Epithelial cell of proximal tubule (primary cell): ENCODE measurements around the gene PRC1. TPM values are rescaled to one million over a fixed set of nuclear protein-coding genes. Genes with fewer than 3 reads are reported as not detected.

Experiments used
- DNase-seq: peaks from one replicate; pipeline ENCODE4 v3.0.0-alpha.2; 2011; ENCODE audit warnings: low read depth
- H3K4me3 ChIP-seq: 2 replicates; pipeline ENCODE4 v1.5.1; 2011; ENCODE audit warnings: low read depth, mild to moderate bottlenecking, low read length
- total RNA-seq: library from RNA; depleted of rRNA; stranded (reverse); fragments of >200 nt; gene quantifications from 2 replicates; pipeline ENCODE4 v1.2.3, GENCODE V29; 2015
- TF ChIP-seq, protein P1 (sequence below): conservative IDR thresholded peaks from 2 replicates; pipeline ENCODE4 v1.5.1; 2012; ENCODE audit warnings: low read depth, mild to moderate bottlenecking, low read length

Gene PRC1
- total RNA-seq, 1 donor from 2014 or later: 251 TPM

- no peak for DNase-seq
- no peak overlapping the region for H3K4me3 ChIP-seq
- TF ChIP-seq, protein P1, sequence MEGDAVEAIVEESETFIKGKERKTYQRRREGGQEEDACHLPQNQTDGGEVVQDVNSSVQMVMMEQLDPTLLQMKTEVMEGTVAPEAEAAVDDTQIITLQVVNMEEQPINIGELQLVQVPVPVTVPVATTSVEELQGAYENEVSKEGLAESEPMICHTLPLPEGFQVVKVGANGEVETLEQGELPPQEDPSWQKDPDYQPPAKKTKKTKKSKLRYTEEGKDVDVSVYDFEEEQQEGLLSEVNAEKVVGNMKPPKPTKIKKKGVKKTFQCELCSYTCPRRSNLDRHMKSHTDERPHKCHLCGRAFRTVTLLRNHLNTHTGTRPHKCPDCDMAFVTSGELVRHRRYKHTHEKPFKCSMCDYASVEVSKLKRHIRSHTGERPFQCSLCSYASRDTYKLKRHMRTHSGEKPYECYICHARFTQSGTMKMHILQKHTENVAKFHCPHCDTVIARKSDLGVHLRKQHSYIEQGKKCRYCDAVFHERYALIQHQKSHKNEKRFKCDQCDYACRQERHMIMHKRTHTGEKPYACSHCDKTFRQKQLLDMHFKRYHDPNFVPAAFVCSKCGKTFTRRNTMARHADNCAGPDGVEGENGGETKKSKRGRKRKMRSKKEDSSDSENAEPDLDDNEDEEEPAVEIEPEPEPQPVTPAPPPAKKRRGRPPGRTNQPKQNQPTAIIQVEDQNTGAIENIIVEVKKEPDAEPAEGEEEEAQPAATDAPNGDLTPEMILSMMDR: no peak
Observed at GRCh38 chr15:90979582-90979981, 14.8 kb downstream of the PRC1 start.

DNA sequence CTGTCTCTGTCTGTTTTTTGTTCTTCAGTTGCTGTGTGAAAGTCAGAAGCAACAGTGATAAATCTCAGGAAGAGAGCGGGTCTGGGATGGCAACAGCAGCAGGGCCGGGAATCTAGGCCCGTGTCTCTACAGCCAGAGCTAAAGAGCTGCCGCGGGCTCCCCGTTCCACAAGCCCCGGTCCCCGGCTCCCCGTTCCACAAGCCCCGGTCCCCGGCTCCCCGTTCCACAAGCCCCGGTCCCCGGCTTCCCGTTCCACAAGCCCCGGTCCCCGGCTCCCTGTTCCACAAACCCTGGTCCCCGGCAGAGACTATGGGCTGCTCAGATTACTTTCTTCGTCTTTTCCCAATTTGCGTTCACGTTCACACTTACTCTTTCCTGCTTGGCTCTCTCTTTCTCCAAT, 20.1 kb downstream of the PRC1 start:
- TF ChIP-seq, protein P1: no peak
- H3K4me3 ChIP-seq: no peak overlapping the region
- no peak for DNase-seq

GRCh38 chr15:90972133-90972532, 22.2 kb downstream of the PRC1 start:
- H3K4me3 ChIP-seq: no peak overlapping the region
- TF ChIP-seq, protein P1: no peak
- DNase-seq: no peak

- TF ChIP-seq, protein P1: no peak
- no peak overlapping the region for H3K4me3 ChIP-seq
- no peak for DNase-seq
Observed at GRCh38 chr15:90970274-90970673, 24.1 kb downstream of the PRC1 start.

DNA sequence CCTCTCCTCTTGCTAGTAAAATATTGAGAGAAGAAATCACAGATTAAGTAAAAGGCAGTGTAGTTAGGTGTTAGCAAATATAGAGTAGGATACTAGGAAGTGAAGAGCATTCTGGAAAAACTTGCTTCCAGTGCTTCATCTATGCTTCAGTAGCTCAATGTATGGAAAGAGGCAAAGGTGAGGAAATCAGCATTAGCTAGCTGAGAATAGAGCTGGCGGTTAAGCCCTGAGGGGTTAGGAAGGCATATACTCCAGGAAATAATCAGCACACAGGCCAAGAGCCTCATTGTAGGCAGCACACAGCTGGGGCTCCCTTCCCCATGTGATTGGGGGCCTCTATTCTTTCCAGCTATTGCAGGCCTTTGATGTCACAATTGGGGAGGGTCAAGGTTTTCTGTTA, 25.9 kb downstream of the PRC1 start:
- H3K4me3 ChIP-seq: no peak overlapping the region
- TF ChIP-seq, protein P1: no peak
- DNase-seq: no peak

DNA sequence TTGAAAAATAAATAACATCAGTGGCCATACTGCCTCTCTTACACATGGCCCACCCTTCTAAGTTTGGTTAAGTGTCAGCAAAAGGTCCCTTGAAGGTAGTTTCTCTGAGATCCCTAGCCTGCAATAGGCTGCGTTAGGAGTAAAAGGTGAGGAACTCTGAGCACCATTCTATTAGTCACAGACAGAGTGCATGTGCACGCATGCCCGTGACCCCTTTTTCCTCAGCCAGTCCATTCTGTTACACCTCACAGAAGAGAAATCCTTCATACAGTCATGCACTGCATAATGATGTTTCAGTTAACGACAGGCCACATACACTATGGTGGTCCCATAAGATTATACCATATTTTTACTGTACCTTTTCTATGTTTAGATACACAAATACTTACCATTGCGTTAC, 27.1 kb downstream of the PRC1 start:
- no peak overlapping the region for H3K4me3 ChIP-seq
- TF ChIP-seq, protein P1: no peak
- DNase-seq: no peak

DNA sequence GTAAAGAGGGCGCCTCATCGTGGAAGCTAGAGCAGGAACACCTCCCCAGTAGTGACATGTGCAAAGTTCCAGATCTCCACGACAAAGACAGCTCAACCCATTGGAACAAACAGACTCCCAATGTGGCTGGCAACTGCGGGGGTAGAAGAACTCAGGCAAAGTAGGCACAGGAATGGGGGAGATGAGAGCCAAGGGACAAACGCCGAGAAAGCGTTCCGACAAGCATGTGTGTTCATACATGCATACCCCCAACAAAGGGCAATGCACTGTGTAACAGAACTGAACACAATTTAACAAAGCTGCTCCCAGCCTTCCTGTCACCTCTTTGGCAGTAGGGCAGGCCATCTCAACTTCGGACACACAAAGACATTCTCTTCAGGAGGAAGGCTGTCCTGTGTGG, 28.1 kb downstream of the PRC1 start:
- DNase-seq: no peak
- TF ChIP-seq, protein P1: no peak
- no peak overlapping the region for H3K4me3 ChIP-seq
